OCI-LY7 (cell line): ENCODE results near the gene SLAMF7. TPM values are rescaled to one million over a fixed set of nuclear protein-coding genes. Genes with fewer than 3 reads are reported as not detected.
"Not testable (repeated sequence)": the region's sequence is repeated elsewhere in the genome, so short reads cannot be mapped to it uniquely, and the experiment has no call there.

Experiments used
- Bru-seq: library from RNA; stranded (reverse); fragments of 400-500 nt; gene quantifications from one replicate; lab custom pipeline; 2021; lab: Mats Ljungman, UMichigan
- BruChase-seq, 2 experiments: library from RNA; stranded (reverse); fragments of 400-500 nt; gene quantifications; one replicate each; lab custom pipeline; 2021; lab: Mats Ljungman, UMichigan
- BruUV-seq: library from RNA; stranded (reverse); fragments of 400-500 nt; replicated peaks from 2 replicates; lab custom pipeline; 2021; lab: Mats Ljungman, UMichigan
- CTCF ChIA-PET: fragments of 300-600 bp; sonication (Branson Sonifier 250); formaldehyde crosslinking; loops from one replicate; lab custom pipeline; 2022; ENCODE audit warnings: antibody characterized with exemption; ENCODE audit not compliant: unreplicated experiment; lab: Charles Lee
- POLR2A ChIA-PET: fragments of 300-600 bp; sonication (Branson Sonifier 250); formaldehyde crosslinking; loops from one replicate; lab custom pipeline; 2022; ENCODE audit warnings: antibody characterized with exemption; lab: Charles Lee
- DNase-seq: peaks from one replicate; pipeline ENCODE4 v3.0.0-alpha.2; 2015; ENCODE audit warnings: low spot score
- H2AFZ ChIP-seq: fragments of 200-600 bp; sonication (generic), shearing (Covaris generic); 2 replicates; pipeline ENCODE4 v1.6.1; 2014; ENCODE audit warnings: mild to moderate bottlenecking, antibody characterized with exemption, low read length, moderate library complexity
- H3K27ac ChIP-seq: fragments of 200-600 bp; sonication (generic); 2 replicates; pipeline ENCODE4 v1.5.1; 2014; ENCODE audit warnings: mixed run types, low read depth, mild to moderate bottlenecking, moderate library complexity, low read length, inconsistent platforms; ENCODE audit not compliant: poor library complexity, severe bottlenecking
- H3K36me3 ChIP-seq: fragments of 200-600 bp; sonication (generic); 2 replicates; pipeline ENCODE4 v1.6.1; 2014; ENCODE audit warnings: mild to moderate bottlenecking, antibody characterized with exemption, low read length, moderate library complexity, mixed read lengths; ENCODE audit not compliant: insufficient read depth
- H3K4me1 ChIP-seq: fragments of 200-600 bp; sonication (generic); 2 replicates; pipeline ENCODE4 v1.5.1; 2014; ENCODE audit warnings: mild to moderate bottlenecking, low read length; ENCODE audit not compliant: insufficient read depth, poor library complexity, severe bottlenecking
- H3K4me2 ChIP-seq: fragments of 200-600 bp; sonication (generic); 2 replicates; pipeline ENCODE4 v1.6.1; 2014; ENCODE audit warnings: mild to moderate bottlenecking, low read length
- H3K4me3 ChIP-seq: fragments of 200-600 bp; sonication (generic); 2 replicates; pipeline ENCODE4 v1.5.1; 2014; ENCODE audit warnings: mild to moderate bottlenecking, low read depth, low read length; ENCODE audit not compliant: poor library complexity, severe bottlenecking
- H3K79me2 ChIP-seq: fragments of 200-600 bp; sonication (generic); 2 replicates; pipeline ENCODE4 v1.6.1; 2016; ENCODE audit warnings: low read depth, mild to moderate bottlenecking, low read length, moderate library complexity, mixed read lengths; ENCODE audit not compliant: insufficient read depth
- H3K9me2 ChIP-seq: fragments of 200-600 bp; sonication (generic); 2 replicates; pipeline ENCODE4 v1.6.1; 2016; ENCODE audit warnings: mild to moderate bottlenecking, low read length, mixed read lengths; ENCODE audit not compliant: insufficient read depth
- H3K9me3 ChIP-seq: fragments of 200-600 bp; sonication (generic); 2 replicates; pipeline ENCODE4 v1.6.1; 2014; ENCODE audit warnings: mild to moderate bottlenecking, mixed run types, low read length, mixed read lengths
- H4K20me1 ChIP-seq: fragments of 200-600 bp; sonication (generic); 2 replicates; pipeline ENCODE4 v1.6.1; 2014; ENCODE audit warnings: mild to moderate bottlenecking, antibody characterized with exemption, low read length, moderate library complexity, mixed read lengths; ENCODE audit not compliant: insufficient read depth
- EZH2phosphoT487 ChIP-seq: fragments of 200-600 bp; sonication (generic); IDR thresholded peaks from 2 replicates; pipeline ENCODE4 v1.6.1; 2018; ENCODE audit warnings: low read depth, borderline replicate concordance, mild to moderate bottlenecking, mixed run types, antibody characterized with exemption, low read length, moderate library complexity, mixed read lengths
- intact Hi-C: fragments of 100-400 bp; cut with micrococcal nuclease; formaldehyde crosslinking; loops from one replicate; pipeline ENCODE4 v1.10.0; 2022; ENCODE audit not compliant: unreplicated experiment
- long read RNA-seq: library from polyadenylated mRNA; stranded (forward); transcript quantifications from one replicate; pipeline ENCODE4 v2.0.0, GENCODE V29; 2022
- total RNA-seq, 2 experiments: library from RNA; depleted of rRNA in 1 of 2; stranded (reverse); fragments of >200 nt in 1 of 2; shearing (Covaris generic) in 1 of 2; gene quantifications; 2 replicates each; pipeline ENCODE4 v1.2.3, GENCODE V29; 2014 to 2022
- TF ChIP-seq, protein P1 (sequence below): fragments of 200-600 bp; sonication (generic); conservative IDR thresholded peaks from 2 replicates; pipeline ENCODE4 v1.5.1; 2014; ENCODE audit warnings: mild to moderate bottlenecking, antibody characterized with exemption, low read length, moderate library complexity, mixed read lengths

Gene SLAMF7, protein sequence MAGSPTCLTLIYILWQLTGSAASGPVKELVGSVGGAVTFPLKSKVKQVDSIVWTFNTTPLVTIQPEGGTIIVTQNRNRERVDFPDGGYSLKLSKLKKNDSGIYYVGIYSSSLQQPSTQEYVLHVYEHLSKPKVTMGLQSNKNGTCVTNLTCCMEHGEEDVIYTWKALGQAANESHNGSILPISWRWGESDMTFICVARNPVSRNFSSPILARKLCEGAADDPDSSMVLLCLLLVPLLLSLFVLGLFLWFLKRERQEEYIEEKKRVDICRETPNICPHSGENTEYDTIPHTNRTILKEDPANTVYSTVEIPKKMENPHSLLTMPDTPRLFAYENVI
- not detected in 2 replicates for total RNA-seq (2014; rRNA removed; shearing (Covaris generic))
- total RNA-seq (2022), result not detected in 2 replicates
- Bru-seq, nascent RNA, result percentile 11 among the genes with signal in this experiment
- not detected for BruChase-seq, experiment 1, labeled RNA remaining after a 6-hour chase
- not detected for BruChase-seq, experiment 2, labeled RNA remaining after a 2-hour chase
- long read RNA-seq, result 0 reads

DNA sequence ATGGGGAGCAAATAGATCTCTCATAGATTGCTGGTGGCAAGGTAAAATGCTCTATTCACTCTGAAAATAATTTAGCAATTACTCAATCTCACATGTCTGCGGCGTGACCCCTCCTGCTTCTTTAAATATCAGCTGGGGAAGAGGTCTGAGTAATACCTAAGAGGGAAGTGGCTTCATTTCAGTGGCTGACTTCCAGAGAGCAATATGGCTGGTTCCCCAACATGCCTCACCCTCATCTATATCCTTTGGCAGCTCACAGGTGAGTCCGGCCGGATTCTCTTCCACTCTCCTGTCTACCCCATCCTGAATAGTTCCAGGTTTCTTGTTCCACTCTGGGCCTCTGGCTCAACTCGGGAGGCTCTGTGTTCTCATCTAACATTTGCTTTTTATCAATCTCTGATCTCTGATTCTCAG, at the start of gene SLAMF7:
TSS of gene SLAMF7 (plus strand) at position 150 of the 414 bp plus-strand sequence. CDS start at position 205, 55 bp downstream.
- ChIA-PET POLR2A (interaction anchor here (1.0 kb wide), 1 partner anchor 17 kb away, joined by 3 read pairs; no protein-coding TSS in a partner anchor), CTCF (no interaction called here)
- Histone ChIP-seq H3K27ac (no peak within 1 kb of the TSS), H3K79me2 (no peaks in the 10 kb centered on the region), H2AFZ (no peak within 1 kb of the TSS), H3K4me3 (no peak within 1 kb of the TSS), H4K20me1 (no peaks in the 10 kb centered on the region), H3K9me3 (peaks cover 5% of the 10 kb centered on the region; the same call in 1 of the 2 replicates), H3K4me1 (peaks cover 13% of the 10 kb centered on the region), H3K4me2 (0 out of 2 replicates have a peak within 1 kb of the TSS, but pooled peaks have one; percentile 17), H3K9me2 (no peaks in the 10 kb centered on the region), H3K36me3 (no peaks in the 10 kb centered on the region)
- DNase-seq, result no peak
- intact Hi-C loops, result no loop called here
- TF ChIP-seq, protein P1, sequence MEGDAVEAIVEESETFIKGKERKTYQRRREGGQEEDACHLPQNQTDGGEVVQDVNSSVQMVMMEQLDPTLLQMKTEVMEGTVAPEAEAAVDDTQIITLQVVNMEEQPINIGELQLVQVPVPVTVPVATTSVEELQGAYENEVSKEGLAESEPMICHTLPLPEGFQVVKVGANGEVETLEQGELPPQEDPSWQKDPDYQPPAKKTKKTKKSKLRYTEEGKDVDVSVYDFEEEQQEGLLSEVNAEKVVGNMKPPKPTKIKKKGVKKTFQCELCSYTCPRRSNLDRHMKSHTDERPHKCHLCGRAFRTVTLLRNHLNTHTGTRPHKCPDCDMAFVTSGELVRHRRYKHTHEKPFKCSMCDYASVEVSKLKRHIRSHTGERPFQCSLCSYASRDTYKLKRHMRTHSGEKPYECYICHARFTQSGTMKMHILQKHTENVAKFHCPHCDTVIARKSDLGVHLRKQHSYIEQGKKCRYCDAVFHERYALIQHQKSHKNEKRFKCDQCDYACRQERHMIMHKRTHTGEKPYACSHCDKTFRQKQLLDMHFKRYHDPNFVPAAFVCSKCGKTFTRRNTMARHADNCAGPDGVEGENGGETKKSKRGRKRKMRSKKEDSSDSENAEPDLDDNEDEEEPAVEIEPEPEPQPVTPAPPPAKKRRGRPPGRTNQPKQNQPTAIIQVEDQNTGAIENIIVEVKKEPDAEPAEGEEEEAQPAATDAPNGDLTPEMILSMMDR, result no peak
- no peak for TF ChIP-seq EZH2phosphoT487
- no TSS peak for BruUV-seq

DNA sequence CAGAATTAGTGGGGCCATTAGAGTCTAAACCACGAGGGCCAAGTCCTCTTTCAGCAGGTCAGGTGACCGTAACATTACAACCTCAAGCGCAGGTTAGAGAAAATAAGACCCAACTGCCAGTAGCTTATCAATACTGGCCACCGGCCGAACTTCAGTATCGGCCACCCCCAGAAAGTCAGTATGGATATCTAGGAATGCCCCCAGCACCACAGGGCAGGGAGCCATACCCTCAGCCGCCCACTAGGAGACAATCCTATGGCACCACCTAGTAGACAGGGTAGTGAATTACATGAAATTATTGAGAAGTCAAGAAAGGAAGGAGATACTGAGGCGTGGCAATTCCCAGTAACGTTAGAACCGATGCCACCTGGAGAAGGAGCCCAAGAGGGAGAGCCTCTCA, 46.7 kb upstream of the SLAMF7 start:
- Histone ChIP-seq H3K36me3 (peaks cover 50% of the 10 kb centered on the region), H3K79me2 (peaks cover 61% of the 10 kb centered on the region)
- H3K4me1 ChIP-seq, POLR2A ChIA-PET, H3K4me2 ChIP-seq, CTCF ChIA-PET, intact Hi-C loops, H3K9me2 ChIP-seq, H3K9me3 ChIP-seq, H3K27ac ChIP-seq, H4K20me1 ChIP-seq, DNase-seq, H3K4me3 ChIP-seq, H2AFZ ChIP-seq, BruUV-seq: not testable (repeated sequence)
- TF ChIP-seq, protein P1, result peak; percentile 61
